Activated CD4-positive, alpha-beta T cell treated with anti-CD3 and anti-CD28 coated beads for 1 hour (primary cell): ENCODE data around the gene MRPL23.

Experiments used
- DNase-seq: peaks from one replicate; pipeline ENCODE4 v3.0.0-alpha.2; 2020

Gene MRPL23

DNA sequence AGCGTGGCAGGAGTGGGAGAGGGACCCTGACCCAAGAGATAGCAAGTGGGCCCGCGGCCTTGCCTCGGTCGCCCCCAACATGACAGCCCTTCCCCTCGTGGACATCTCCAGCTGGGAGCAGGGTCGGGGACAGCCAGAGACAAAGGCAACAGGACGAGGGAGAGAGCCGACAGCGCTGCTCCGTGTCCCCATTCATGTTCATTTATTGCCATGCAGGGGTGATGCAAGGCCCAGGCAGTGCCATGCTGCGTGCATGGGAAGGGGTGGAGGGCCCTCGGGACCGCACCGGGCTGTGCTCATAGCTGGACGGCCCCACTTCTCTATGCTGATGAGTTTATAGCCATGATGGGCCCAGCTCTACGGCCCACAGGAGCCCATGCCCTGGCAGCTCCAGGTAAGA is 12.7 kb downstream of the MRPL23 start:
- no peak for DNase-seq

DNA sequence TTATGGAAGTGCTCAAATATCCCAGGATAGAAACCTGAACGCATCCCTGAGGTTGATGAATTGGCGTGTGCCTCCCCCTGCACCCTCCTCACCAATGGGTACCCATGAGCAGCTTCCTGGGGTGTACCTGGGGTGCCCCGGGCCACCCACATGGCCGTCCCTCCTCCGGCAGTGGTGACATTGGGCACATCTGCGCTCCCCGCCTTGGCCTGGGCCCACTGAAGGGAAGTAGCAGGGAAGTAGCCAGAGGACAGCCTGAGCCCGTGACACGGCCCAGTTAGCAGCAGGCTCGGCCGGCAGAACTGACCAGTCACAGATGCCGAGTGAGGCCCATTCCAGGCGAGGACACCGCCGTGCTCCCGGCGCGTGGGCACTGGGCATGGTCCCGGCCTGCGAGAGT is 16.7 kb downstream of the MRPL23 start:
- no peak for DNase-seq

DNA sequence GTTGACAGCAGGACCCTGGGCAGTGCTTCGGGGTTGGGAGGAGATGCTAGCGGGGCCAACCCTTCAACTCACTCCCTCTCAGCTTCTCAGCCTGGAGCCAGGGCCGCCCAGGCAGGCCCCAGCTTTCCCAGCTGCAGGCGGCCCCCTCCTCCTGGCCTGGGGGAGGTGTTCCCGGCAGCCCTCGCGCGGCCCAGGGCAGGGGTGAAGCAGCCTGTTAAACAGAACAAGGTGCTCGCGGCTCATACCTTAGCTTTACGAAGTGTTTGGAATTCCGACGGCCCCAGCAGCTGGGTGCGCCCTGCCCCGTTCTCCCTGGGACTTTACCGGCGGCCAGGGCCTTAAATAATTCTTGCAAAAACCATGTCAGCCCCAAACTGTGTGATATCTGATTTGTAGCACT is 17.2 kb downstream of the MRPL23 start:
- DNase-seq, result no peak

DNA sequence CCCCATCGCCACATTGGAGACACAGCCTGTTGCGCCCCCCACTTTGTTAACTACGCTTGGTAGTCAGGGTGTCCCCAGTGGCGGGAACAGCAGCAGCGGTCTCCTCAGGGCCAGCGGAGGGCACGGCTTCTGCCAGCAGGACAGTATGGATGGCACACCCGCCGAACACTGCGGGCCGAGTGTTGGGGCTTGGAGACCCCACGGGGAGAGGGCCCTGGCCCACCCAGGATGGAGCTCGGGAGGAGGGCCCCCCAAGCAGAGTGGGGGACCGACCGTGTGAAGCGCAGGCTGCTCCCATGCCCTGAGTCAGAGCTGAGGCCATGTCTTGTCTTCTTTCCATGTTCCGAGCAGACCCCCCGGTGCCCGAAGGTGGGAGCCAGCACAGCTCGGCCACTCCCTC is 17.8 kb downstream of the MRPL23 start:
- DNase-seq, result no peak

DNA sequence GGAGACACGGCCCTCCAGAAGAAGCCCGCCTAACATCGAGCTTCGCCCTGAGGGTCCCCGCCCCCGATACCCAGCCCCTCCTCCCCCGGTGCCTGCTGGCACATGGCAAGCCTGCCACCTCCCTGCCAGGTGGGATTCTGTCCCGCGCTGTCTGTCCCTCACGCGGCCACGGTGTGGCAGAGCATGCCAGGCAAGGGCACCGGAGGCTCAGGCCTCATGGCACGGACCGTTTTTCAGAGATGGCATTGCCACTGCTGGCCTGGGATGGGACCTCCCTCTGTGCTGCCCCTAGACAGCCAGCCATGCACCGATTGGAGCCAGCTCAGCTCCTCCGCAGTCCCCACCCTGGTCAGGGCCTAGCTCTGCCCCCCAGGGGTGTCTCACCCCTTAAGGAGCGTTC is 19.4 kb downstream of the MRPL23 start:
- DNase-seq, result no peak

DNA sequence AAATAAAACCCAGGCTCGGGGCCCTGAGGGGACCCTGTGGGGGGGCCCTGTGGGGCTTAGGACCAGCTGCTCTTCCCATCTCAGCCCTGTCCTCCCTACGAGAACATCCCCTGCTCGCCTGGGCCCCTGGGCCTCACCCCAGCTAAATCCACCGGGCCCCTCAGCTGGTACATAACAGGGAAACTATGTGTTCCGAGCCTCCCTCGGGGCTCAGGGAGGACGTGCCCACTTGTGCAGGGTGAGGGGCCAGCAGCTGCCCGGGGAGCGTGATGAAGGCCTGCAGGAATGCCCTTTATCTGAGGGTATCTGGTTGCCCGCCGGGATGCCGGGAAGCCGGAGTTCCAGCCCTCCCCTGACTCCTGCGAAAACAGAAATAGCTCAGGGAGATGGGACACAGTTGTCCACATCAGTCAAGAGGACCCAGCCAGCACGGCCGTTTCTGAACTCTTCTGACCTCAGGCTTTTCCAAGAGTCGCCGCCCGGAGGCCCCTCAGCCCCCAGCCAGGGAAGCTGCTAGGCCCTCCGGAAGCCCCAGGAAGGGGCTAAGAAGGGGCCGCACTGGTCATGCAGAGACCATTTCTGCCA is 20.6 kb downstream of the MRPL23 start:
- no peak for DNase-seq

DNA sequence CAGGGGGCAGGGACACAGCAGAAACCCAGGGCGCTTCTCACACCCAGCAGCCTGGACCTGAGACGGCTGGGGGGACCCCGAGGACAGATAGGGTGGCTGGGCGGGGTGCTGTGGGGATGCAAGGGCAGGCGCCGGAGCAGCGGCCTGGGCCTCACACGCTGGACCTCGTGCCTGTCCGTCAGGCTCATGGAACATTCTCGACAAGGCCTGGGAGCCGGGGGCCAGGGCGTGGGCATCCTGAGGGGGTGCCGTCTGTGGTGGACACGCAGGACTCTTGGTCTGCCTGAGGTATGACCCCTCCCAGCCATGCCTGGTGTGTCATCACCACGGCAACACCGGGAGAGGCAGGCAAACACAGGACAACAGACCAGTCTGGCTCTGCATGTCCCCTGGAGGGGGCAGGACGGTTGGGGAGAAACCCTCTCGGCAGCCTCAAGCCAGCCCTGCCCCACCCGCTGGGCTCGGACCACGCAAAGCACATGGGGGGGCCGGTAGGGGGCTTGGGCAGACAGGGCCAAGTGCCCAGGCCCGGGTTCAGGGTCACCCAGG is 21.4 kb downstream of the MRPL23 start:
- DNase-seq, result no peak

DNA sequence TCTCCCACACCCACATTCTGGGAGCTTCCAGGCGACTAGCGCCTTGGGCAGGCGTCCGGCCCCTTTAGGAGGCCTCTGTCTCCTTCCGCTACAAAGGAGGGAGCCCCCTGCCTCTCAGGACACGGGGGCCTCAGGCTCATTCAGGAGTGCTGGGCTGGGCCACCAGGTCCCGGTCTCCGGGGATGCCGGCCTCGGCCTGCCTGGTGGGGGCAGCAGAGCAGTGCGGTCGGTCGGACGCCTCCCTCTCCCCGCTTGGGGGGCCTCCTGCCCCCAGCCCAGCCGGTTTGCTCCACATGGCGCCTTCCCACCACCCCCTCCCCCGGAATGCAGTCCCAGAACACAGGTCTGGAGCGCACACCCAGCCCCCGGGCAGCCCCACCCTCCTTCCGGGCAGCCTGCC is 21.9 kb downstream of the MRPL23 start:
- DNase-seq, result no peak

DNA sequence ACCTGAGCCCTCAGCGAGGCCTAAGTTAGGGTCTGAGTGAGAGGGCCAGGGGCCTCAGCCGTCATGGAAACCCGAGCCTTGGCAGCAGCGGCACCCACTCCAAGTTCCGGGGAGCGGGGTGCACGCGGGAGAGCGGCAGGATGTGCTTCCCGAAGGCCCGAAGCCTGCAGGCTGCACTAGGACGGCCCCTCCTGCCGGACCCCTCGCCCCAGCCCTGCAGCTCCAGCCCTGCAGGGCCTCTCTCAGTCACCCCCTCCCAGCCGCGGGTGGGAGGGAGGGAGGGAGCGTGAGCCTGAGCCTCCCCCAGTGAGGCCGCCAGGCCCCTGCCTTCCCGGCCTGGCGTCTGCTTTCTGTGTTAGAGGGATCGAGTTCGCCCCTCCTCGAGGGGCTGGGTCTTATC is 22.6 kb downstream of the MRPL23 start:
- DNase-seq, result no peak

DNA sequence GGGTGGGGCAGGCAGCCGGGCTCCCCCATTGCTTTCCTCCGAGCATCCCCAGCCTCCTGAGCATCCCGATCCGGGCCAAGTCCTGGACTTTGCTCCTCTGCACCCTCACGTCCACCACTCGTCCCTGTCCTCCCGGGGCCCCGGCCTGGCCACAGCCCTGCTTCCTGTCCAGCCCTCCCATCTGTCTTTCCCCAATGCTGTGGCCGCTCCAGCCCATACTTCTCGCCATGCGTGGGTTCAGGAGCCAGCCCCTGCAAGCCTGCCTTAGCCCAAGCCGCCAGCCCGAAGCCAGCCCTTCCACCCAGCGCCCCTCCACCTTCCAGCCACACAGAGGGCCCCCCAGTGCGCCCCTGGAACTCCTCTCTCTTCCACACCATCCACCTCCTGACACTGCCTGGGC is 23.8 kb downstream of the MRPL23 start:
- no peak for DNase-seq

DNA sequence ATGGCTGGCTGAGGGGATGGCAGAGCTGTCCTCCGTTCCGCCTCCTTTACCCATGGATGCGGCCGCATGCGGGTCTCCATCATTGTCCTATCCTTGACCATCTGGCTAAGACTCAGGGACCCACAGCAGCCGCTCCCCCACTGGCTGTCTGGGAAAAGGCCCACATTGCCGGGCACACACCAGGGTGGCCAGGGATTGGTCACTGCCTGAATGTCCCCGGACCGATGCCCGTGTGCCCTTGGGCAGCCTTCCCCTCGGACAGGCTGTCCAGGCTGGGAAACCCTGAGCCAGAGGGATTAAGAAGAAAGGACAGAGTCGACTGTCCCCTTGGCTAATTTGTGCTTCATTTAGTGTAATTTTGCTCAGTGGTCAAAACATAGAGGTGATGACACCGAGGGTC is 28.1 kb downstream of the MRPL23 start:
- no peak for DNase-seq

DNA sequence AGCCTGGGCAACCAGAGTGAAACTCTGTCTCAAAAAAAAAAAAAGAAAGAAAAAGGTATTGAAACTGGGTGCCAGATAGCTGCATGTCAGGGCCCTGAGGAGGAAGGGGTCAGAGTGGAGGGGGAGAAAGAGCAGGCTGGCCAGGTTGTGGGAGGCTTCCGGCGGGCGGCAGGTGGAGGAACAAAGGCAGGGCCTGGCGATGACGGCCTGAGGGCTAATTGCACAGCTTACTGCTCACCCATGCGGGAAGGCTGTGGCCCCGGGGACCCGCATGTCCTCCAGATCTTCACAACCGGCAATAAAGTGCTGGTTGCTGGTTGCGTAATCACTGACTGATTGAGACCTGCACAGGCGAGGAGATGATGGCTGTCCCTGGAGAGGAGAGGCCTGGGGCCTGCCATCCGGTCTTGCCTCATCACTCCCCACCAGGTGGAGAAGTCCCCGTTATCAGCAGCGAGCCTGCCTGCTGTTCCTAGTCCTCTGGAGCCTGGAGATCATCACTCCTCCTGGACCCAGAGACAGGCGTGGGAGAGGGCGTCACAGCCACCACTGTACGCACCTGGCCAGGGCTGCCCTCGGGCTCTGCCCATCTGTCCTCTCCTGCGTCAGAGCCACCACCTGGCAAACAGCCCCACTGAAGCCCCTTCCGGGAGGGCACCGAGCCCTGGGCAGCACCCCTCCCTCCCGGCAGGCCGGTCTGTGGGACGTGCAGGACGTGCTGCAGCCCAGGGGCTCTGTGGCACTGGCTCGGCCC is 31.8 kb downstream of the MRPL23 start:
- no peak for DNase-seq

DNA sequence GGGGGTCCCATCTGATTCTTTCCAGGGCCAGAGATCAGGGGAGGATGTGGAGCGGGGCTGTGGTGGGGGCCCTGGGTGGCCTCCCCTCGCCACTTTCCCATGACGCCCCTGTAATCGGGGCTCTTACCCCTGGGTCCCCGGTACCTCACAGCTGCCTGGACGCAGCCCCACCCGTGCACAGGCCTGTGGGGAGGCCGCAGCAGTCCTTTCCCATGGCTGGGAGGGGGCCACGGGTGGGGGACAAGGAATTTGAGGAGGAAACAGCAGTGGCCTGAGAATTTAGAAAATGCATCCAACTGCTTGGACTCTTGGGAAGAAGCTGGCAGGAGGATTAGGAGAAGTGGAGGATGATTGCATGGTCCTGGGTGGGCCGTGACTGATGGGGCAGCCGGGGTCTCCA is 32.5 kb downstream of the MRPL23 start:
- no peak for DNase-seq

DNA sequence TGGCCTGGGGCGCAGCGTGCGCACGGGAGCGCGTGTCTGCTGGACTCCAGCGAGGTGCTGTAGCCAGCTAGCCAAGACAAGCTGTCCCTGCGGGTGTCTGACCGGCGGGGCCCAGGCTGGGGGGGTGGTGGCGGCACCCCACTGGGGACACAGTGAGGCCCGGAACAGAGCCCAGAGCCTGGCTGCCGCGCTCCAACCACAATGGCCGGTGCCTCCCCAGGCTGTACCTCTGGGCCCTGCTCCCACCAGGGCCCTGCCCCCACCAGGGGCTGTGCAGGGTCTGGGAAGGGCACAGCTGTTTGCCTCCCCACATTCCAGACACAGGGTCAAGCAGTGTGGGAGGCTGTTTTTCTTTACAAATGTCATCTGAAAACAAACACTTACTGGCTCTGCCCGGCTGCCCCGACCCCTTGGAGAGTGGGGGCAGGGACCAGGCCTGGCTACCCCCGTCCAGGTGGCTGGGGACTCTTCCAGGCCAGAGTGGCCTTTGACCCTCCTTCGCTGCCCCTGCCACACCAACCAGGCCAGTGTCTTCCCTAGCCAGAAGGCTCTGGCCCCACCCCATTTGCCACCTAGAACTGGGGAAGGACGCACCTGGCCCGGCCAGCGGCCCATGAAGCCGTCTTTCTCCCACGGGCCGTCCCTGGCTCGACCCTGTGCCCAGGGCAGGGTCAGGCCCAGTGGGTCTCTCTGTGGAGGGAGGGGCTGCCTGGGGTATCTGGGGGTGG is 35.9 kb downstream of the MRPL23 start:
- DNase-seq, result no peak

DNA sequence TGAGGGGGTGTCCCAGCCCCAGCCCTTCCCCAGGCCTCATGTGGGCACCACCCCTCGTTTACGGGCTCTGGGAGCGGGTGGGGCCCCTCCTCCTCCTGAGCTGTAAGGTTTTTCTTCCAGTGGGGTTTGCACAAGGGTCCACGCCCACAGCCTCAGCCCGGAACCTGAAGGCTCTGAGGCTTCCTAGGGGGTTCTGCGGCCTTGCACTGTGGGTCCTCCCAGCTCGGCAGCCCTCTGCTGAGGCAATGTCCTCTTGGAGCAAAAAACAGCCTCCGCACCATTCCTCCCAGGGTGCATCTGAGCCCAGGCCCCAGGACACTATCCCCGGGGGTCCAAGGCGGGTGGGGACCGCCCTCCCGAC is 36.4 kb downstream of the MRPL23 start:
- no peak for DNase-seq

DNA sequence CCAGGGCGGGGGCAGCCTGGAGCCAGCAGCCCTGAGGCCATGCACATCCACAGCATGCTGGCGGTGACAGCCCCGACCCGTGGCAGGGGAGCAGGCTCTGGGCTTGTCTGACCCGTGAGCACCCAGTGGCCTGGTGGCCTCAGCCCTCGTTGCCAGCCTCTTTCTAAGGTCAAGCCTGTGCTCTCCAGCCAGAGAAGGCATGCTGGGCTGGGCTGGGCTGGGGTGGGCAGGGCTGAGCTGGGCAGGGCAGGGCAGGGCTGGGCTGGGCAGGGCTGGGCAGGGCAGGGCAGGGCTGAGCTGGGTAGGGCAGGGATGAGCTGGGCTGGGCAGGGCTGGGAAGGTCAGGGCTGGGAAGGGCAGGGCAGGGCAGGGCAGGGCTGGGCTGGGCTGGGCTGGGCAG is 39.9 kb downstream of the MRPL23 start:
- no peak for DNase-seq

DNA sequence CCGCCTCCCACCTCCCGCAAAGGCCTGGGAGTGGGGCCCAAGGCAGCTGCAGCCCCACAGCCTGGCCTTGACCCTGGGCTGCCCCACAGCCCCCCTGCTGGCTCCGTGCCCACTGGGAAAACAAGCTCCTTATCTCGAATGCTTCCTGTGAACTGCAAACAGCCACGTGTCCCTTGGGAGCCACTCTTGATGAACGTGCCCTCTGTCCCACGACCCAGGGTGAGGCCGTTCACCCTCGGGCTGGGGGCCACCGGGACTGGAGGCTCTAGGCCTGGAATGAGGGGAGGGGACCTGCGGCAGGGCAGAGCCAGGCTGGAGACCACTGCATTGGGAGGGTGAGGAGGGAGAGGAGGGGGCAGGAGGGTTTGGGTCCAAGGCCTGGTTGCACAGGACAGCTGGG is 41.0 kb downstream of the MRPL23 start:
- no peak for DNase-seq

DNA sequence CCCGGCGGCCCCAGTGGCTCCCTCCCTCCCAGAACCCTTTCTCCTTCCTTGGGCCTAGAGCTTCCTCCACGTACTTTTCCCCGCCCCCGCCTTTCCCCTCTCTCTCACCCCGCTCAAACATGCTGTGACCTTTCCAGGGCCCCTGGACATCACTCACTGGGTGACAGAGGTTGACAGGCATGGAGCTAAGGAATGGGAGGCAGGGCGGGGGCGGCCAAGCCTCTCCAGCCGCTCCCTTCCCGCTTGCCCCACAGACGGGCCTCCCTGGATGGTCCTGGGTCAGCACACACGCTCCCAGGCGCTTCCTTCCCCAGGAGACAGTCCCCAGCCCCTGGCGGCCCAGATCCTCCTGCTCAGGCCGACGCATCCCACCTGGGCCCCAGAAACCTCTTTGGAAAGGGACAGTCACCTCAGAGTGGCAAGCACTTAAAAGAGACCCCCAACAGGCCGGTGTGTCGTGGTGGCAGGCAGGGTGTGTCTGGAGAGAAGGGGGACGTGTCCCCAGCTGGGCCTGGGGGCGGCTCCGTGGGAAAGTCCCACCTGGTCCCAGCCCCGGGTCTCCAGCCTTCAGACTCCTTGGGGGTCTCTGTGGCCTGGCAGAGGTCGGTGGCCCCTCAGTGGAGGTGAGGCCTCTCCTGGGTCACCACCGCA is 41.7 kb downstream of the MRPL23 start:
- DNase-seq, result no peak

DNA sequence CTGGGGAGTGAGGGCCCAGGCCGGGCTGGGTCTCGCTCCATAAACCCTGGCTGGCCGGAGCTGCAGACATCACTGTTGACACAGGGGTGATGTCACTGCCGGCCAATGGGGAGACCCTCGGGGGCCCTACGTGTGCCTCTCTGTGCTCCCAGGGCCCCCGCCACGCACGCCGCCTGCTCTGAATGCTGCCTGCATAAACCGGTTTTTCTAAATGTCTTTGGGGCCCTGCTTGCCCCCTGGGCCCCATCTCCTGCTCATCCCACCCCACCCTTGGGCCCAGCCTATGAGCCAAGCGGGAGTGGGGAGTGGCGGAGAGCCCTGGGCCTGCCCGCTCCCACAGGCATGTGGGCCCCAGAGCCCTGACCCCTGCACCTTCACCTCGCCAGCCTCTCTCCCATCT is 42.8 kb downstream of the MRPL23 start:
- no peak for DNase-seq

DNA sequence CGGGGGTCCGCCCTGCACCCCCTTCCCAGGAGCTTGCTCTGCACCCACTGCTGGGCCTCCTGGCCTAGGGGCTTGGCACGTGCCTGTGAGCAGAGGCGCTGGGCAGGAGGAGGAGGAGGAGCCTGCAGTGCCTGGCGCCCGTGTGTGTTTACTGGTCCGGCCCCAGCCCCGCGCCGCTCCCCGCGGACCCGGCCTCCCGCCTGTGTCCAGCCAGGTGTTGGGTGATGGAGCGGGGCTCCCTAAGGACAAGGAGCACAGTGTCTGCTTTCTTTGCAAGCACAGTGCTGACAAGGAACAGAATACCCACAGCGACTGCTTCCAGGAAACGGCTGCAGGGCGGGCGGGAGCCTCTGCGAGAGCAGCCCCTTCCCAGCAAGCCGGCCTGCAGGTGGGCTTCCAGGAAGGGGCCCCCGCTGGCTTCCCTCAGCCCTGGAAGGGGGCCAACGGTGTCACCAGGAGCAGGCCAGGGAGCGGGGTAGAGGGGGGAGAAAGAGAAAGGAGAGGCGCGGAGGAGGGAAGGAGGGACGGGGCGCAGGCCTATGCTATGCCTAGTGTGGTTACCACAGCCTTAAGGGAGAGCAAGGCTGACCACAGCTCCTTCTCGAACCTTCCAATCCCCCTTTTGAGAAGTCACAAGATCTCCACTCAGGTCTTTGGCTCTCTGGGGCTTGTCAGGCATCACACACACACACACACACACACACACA is 43.9 kb downstream of the MRPL23 start:
- DNase-seq, result no peak

DNA sequence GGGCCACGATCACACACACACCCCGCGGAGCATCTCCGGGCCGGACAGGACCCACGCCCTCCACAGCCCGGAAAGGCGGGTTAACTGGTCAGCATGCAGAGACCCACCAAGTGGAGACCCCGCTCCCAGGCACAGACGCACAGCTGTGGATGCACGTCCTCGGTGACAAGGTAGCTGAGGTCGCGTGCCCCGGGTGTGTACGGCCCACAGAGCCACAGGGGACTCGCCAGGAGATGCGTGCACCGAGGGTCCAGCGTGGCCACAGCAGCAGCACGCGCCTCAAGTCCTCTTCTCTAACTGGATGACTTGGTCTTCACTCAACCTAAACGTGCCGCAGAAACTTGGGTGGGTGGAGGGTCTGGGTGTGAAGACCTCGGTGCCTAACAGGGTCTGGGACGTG is 45.0 kb downstream of the MRPL23 start:
- no peak for DNase-seq

DNA sequence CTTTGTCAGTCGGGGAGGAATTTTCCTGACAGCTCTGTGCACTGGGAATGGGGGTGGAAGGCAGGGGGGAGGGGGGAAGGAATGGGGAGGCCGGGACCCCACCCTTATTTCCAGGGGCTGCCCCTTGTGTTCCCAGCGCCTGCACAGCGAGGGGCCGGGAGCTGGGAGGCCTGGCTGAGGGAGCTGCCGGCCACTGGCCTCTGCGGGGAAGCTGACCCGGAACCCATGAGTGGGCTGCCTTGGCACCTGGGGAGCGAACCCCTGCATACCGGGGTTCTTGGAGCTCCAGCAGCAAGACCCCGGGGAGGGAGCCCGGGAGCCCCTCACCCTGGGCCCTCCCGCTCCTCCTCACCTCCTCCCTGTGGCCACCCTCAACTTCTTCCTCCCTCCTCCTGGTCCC is 47.0 kb downstream of the MRPL23 start:
- DNase-seq, result no peak

DNA sequence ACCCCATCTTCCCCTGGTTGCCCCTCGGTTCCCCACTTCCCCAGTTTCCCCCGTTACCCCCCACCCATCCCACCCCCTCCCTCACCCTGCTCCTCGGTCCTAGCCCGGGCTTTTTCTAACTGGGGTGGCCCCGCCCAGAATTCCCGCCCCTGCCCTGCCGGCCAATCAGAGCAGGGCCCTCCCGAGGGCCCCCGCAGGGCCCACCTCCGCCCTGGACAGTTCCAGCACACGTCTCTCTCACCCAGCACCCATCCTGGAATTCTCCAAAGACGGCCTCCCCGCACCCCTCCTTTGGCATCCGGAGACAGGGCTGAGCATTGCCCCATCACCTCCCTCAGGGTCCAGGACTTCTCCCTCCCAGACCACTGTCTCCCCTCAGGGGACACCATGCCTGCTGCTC is 50.6 kb downstream of the MRPL23 start, which contains the start of gene H19:
H19 (minus strand) TSS at position 88 of the 400 bp plus-strand sequence.
- no peak for DNase-seq
